ENCODE measurements around the gene ARPC2. TPM values are rescaled to one million over a fixed set of nuclear protein-coding genes. Genes with fewer than 3 reads are reported as not detected.
"Not testable (repeated sequence)": the region's sequence is repeated elsewhere in the genome, so short reads cannot be mapped to it uniquely, and the experiment has no call there.

ARPC2 gene
- total RNA-seq, 1 experiment from 2014 or later = 284 TPM

- H3K4me3 Mint-ChIP-seq (ENCODE audit: unreplicated experiment) = no peak overlapping the region
- POLR2A ChIA-PET = no interaction called here
- no peak for TF ChIP-seq CTCF (IDR thresholded peaks at IDR 0.05; ENCODE audit: unreplicated experiment)
Observed at GRCh38 chr2:218169757-218170546, 47.0 kb upstream of the ARPC2 start.

GRCh38 chr2:218171744-218172143 is 45.2 kb upstream of the ARPC2 start:
- H3K36me3 Mint-ChIP-seq (ENCODE audit: insufficient read depth, unreplicated experiment); DNase-seq (ENCODE audit: unreplicated experiment); intact Hi-C loops (cut with micrococcal nuclease); H3K27ac Mint-ChIP-seq (ENCODE audit: low read depth, unreplicated experiment); H3K4me3 Mint-ChIP-seq (ENCODE audit: unreplicated experiment); H3K9me3 Mint-ChIP-seq (ENCODE audit: unreplicated experiment); H3K4me1 Mint-ChIP-seq (ENCODE audit: insufficient read depth, unreplicated experiment); BruUV-seq (replicated peaks): not testable (repeated sequence)
- CTCF ChIA-PET = interaction anchor here (0.6 kb wide), 1 partner anchor 355 kb away, joined by 3 read pairs; no protein-coding TSS in a partner anchor
- POLR2A ChIA-PET = interaction anchor here (0.7 to 1.9 kb wide), 2 partner anchors 19 to 33 kb away, joined by 3 to 7 read pairs; no protein-coding TSS in a partner anchor
- peaks cover 11% of the 10 kb centered on the region for H3K27me3 Mint-ChIP-seq (ENCODE audit: insufficient read depth, unreplicated experiment)

More at GRCh38 chr2:218169757-218170546, 47.0 kb upstream of the ARPC2 start:
- Mint-ChIP-seq H3K9me3 (ENCODE audit: unreplicated experiment) (no peaks in the 10 kb centered on the region), H3K27me3 (ENCODE audit: insufficient read depth, unreplicated experiment) (peaks cover 11% of the 10 kb centered on the region), H3K4me1 (ENCODE audit: insufficient read depth, unreplicated experiment) (no peaks in the 10 kb centered on the region), H3K27ac (ENCODE audit: low read depth, unreplicated experiment) (no peak overlapping the region), H3K36me3 (ENCODE audit: insufficient read depth, unreplicated experiment) (no peaks in the 10 kb centered on the region)
- intact Hi-C loops (cut with micrococcal nuclease) = no loop called here
- DNase-seq (ENCODE audit: unreplicated experiment) = no peak
- BruUV-seq (replicated peaks) = no TSS peak
- CTCF ChIA-PET = interaction anchor here (0.6 kb wide), 2 partner anchors 167 to 294 kb away, joined by 3 to 4 read pairs; partner anchors contain the start of gene TNS1

- no peak for DNase-seq (ENCODE audit: unreplicated experiment)
Observed at GRCh38 chr2:218172845-218173244, 44.1 kb upstream of the ARPC2 start.

GRCh38 chr2:218179782-218180181 is 37.2 kb upstream of the ARPC2 start:
- DNase-seq (ENCODE audit: unreplicated experiment) = no peak
- POLR2A ChIA-PET = interaction anchor here (0.7 to 2.1 kb wide), 2 partner anchors 91 to 1863 kb away, joined by 3 to 7 read pairs; partner anchors contain the start of genes AAMP and PNKD
- CTCF ChIA-PET = interaction anchor here (1.0 to 1.3 kb wide), 2 partner anchors 12 to 394 kb away, joined by 4 read pairs; no protein-coding TSS in a partner anchor
- intact Hi-C loops (cut with micrococcal nuclease) = no loop called here
- no peaks in the 10 kb centered on the region for H3K4me1 Mint-ChIP-seq (ENCODE audit: insufficient read depth, unreplicated experiment)
- BruUV-seq (replicated peaks) = no TSS peak
- no peak overlapping the region for H3K4me3 Mint-ChIP-seq (ENCODE audit: unreplicated experiment)
- no peaks in the 10 kb centered on the region for H3K36me3 Mint-ChIP-seq (ENCODE audit: insufficient read depth, unreplicated experiment)
- TF ChIP-seq CTCF (IDR thresholded peaks at IDR 0.05; ENCODE audit: unreplicated experiment) = no peak
- no peaks in the 10 kb centered on the region for H3K9me3 Mint-ChIP-seq (ENCODE audit: unreplicated experiment)
- no peak overlapping the region for H3K27ac Mint-ChIP-seq (ENCODE audit: low read depth, unreplicated experiment)
- H3K27me3 Mint-ChIP-seq (ENCODE audit: insufficient read depth, unreplicated experiment) = no peaks in the 10 kb centered on the region

More at GRCh38 chr2:218172845-218173244, 44.1 kb upstream of the ARPC2 start:
- POLR2A ChIA-PET = interaction anchor here (1.9 kb wide), 1 partner anchor 20 kb away, joined by 7 read pairs; no protein-coding TSS in a partner anchor
- CTCF ChIA-PET = interaction anchor here (0.5 to 1.8 kb wide), 4 partner anchors 11 to 26 kb away, joined by 3 to 5 read pairs (median 4); no protein-coding TSS in a partner anchor
- H3K36me3 Mint-ChIP-seq (ENCODE audit: insufficient read depth, unreplicated experiment) = no peaks in the 10 kb centered on the region
- no peaks in the 10 kb centered on the region for H3K4me1 Mint-ChIP-seq (ENCODE audit: insufficient read depth, unreplicated experiment)
- intact Hi-C loops (cut with micrococcal nuclease) = no loop called here
- no peak for TF ChIP-seq CTCF (IDR thresholded peaks at IDR 0.05; ENCODE audit: unreplicated experiment)
- no peaks in the 10 kb centered on the region for H3K9me3 Mint-ChIP-seq (ENCODE audit: unreplicated experiment)
- BruUV-seq (replicated peaks) = no TSS peak
- no peak overlapping the region for H3K27ac Mint-ChIP-seq (ENCODE audit: low read depth, unreplicated experiment)
- no peak overlapping the region for H3K4me3 Mint-ChIP-seq (ENCODE audit: unreplicated experiment)
- H3K27me3 Mint-ChIP-seq (ENCODE audit: insufficient read depth, unreplicated experiment) = peaks cover 11% of the 10 kb centered on the region
